Epithelial cell of esophagus (primary cell): ENCODE measurements around the gene NMT2.
A peak's percentile ranks its signal among the peaks of the same experiment; 100 is the strongest.

Source experiments
- DNase-seq: peaks from one replicate; pipeline ENCODE4 v3.0.0; 2010; ENCODE audit warnings: low read depth
- H3K4me3 ChIP-seq: 2 replicates; pipeline ENCODE4 v1.5.1; 2011; ENCODE audit warnings: mild to moderate bottlenecking, low read length, control low read depth
- TF ChIP-seq, protein P1 (sequence below): IDR thresholded peaks from 2 replicates; pipeline ENCODE4 v1.5.1; 2011; ENCODE audit warnings: low read depth, mild to moderate bottlenecking, low read length, control low read depth, inconsistent platforms; ENCODE audit not compliant: insufficient read depth; ENCODE audit errors: missing control alignments

The NMT2 gene

DNA sequence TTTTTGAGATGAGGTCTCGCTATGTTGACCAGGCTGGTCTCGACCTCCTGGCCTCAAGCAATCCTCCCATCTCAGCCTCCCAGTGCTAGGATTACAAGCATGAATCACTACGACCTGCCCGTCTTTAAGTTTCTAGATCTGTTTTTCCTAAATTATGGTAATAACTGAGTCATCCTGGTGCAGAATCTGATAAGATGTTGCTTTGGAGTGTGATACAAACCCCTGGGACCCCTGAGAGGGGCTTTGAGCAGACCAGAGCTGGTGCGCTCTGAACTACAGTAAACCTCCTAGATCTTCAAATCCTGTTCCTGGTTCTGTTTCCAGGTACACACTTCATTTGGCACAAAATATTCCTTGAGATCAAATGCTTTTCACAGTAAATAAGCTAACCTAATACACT is 37.2 kb downstream of the NMT2 start:
- no peak for DNase-seq
- H3K4me3 ChIP-seq, result no peak overlapping the region
- TF ChIP-seq, protein P1, sequence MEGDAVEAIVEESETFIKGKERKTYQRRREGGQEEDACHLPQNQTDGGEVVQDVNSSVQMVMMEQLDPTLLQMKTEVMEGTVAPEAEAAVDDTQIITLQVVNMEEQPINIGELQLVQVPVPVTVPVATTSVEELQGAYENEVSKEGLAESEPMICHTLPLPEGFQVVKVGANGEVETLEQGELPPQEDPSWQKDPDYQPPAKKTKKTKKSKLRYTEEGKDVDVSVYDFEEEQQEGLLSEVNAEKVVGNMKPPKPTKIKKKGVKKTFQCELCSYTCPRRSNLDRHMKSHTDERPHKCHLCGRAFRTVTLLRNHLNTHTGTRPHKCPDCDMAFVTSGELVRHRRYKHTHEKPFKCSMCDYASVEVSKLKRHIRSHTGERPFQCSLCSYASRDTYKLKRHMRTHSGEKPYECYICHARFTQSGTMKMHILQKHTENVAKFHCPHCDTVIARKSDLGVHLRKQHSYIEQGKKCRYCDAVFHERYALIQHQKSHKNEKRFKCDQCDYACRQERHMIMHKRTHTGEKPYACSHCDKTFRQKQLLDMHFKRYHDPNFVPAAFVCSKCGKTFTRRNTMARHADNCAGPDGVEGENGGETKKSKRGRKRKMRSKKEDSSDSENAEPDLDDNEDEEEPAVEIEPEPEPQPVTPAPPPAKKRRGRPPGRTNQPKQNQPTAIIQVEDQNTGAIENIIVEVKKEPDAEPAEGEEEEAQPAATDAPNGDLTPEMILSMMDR, result no peak

- no peak overlapping the region for H3K4me3 ChIP-seq
- TF ChIP-seq, protein P1, result no peak
- no peak for DNase-seq
Measured at GRCh38 chr10:15124908-15125307, 43.6 kb downstream of the NMT2 start.

GRCh38 chr10:15124190-15124589 is 44.3 kb downstream of the NMT2 start:
- no peak overlapping the region for H3K4me3 ChIP-seq
- TF ChIP-seq, protein P1, result no peak
- no peak for DNase-seq

DNA sequence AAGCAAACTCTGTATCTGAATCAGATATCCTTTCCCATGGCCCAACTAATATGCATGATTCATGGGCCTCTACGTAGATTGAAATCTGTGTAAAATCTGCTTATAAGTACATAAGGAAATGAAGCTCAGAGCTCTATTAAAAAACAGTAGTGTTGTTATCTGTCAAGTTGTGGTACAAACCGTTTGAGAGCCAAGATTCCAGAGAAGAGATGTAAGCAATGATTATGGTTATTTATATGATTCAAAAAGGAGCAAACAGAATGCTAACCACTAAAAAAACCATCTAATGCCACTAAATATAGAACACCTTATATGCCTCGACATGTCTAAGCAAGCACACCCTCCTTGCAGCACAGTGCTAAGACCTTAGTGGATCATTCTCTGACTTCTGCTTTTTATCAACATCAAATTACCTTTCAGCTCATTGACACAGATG is 44.7 kb downstream of the NMT2 start:
- TF ChIP-seq, protein P1, result no peak
- DNase-seq, result peak; percentile 93
- H3K4me3 ChIP-seq, result no peak overlapping the region

DNA sequence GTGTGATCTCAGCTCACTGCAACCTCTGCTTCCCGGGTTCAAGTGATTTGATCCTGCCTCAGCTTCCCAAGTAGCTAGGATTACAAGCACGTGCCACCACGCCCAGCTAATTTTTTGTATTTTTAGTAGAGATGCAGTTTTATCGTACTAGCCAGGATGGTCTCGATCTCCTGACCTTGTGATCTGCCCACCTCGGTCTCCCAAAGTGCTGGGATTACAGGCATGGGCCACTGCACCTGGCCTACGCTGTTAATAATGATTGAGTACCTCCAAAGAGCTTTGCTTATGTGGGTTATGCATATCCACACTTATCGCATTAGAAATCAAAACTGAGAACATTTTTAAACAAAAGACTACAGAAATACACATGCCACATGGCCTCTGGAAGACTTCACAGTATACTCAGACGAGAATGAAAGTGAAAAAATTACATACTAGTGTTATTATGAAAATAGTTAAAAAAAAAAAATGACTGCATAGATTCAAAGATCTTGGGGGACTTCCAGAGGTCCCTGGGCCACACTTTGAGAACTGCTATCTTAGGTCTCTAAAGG is 45.9 kb downstream of the NMT2 start:
- TF ChIP-seq, protein P1, result no peak
- H3K4me3 ChIP-seq, result no peak overlapping the region
- no peak for DNase-seq

GRCh38 chr10:15121707-15122106 is 46.8 kb downstream of the NMT2 start:
- H3K4me3 ChIP-seq, result no peak overlapping the region
- TF ChIP-seq, protein P1, result no peak
- DNase-seq, result no peak

DNA sequence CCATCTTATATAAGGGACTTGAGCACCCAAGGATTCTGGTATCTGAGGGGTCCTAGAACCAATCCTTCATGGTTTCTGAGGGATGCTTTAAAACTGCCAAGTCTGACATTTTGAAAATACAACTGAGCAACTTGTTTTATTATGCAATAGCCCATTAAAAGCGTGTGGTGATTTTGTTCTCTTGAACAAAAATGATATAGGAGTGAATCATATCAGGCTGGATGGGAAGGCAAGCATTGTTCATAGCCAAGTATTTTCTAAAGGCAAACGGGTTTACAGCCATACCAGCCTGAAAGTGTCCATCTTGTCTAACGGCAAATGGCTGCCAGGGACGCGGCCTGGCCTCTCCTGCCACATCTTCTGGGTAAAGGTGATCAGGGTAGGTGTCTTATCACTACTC is 48.0 kb downstream of the NMT2 start:
- H3K4me3 ChIP-seq, result no peak overlapping the region
- peak; percentile 85 for DNase-seq
- TF ChIP-seq, protein P1, result no peak
